K562 (cell line): ENCODE data around the gene NDUFAF3. TPM values are rescaled to one million over a fixed set of nuclear protein-coding genes. Genes with fewer than 3 reads are reported as not detected.
A peak's percentile ranks its signal among the peaks of the same experiment; 100 is the strongest.

Source experiments
- ATAC-seq: fragments of 200-7000 bp; cut with Tn5 transposase; 3 replicates; pipeline ENCODE4 v1.9.1; 2020; ENCODE audit warnings: moderate library complexity
- BruUV-seq: library from RNA; stranded (reverse); fragments of 400-500 nt; replicated peaks from 2 replicates; lab custom pipeline; 2021; lab: Mats Ljungman, UMichigan
- CTCF ChIA-PET: fragments of 300-600 bp; formaldehyde crosslinking; extraction: SDS; loops from one replicate; lab custom pipeline; 2021; ENCODE audit warnings: low intra/inter-chr PET ratio; lab: Yijun Ruan, JAX
- POLR2A ChIA-PET: fragments of 300-600, 350-650 bp; sonication (Branson Sonifier 250); formaldehyde crosslinking; extraction: SDS; loops from one replicate; lab custom pipeline; 2021; ENCODE audit warnings: antibody characterized with exemption, inconsistent platforms; lab: Yijun Ruan, JAX
- DNase-seq, 4 experiments: peaks; one replicate each; pipeline versions ENCODE4 v3.0.0 to v3.0.0-alpha.2; 2011 to 2018; ENCODE audit warnings: low spot score in 3 of 4, mixed read lengths in 3 of 4; ENCODE audit errors: extremely low read depth in 1 of 4
- FAIRE-seq: peaks from 2 replicates; lab custom pipeline; 2011; peaks lifted over from hg19 to GRCh38; lab: Jason Lieb, UNC
- H2AFZ ChIP-seq: 2 replicates; pipeline ENCODE4 v1.6.0; 2011; ENCODE audit warnings: low read depth, low read length, control low read depth, inconsistent platforms
- H3K27ac ChIP-seq: fragments of 200-600 bp; 3 replicates; pipeline ENCODE4 v1.8.0; 2011; ENCODE audit warnings: low read depth, mild to moderate bottlenecking, control low read depth, inconsistent platforms, low read length, moderate library complexity, mixed read lengths; ENCODE audit errors: extremely low read depth
- H3K27me3 ChIP-seq, 2 experiments: fragments of 300-600 bp in 1 of 2; 2 replicates in 1 of 2; 3 replicates in 1 of 2; pipeline versions ENCODE4 v1.6.0 to v1.8.0; 2011; ENCODE audit warnings: inconsistent platforms in 2 of 2, low read length in 2 of 2, mild to moderate bottlenecking in 1 of 2, mixed read lengths in 1 of 2, moderate library complexity in 1 of 2; ENCODE audit not compliant: control insufficient read depth in 2 of 2, insufficient read depth in 2 of 2
- H3K36me3 ChIP-seq: fragments of 300-600 bp; 3 replicates; pipeline ENCODE4 v1.8.0; 2011; ENCODE audit warnings: mild to moderate bottlenecking, low read length, inconsistent platforms; ENCODE audit not compliant: control insufficient read depth, insufficient read depth
- H3K4me1 ChIP-seq, 2 experiments: fragments of 200-600 bp in 1 of 2; replicated peaks in 1 of 2; 2 replicates in 1 of 2; 3 replicates in 1 of 2; pipeline versions ENCODE4 v1.5.1 to v1.8.0; 2011; ENCODE audit warnings: inconsistent platforms in 2 of 2, low read length in 2 of 2, mild to moderate bottlenecking in 1 of 2, mixed read lengths in 1 of 2, moderate library complexity in 1 of 2; ENCODE audit not compliant: control insufficient read depth in 2 of 2, insufficient read depth in 2 of 2
- H3K4me2 ChIP-seq: 2 replicates; pipeline ENCODE4 v1.6.1; 2011; ENCODE audit warnings: low read length, control low read depth, inconsistent platforms, mixed read lengths; ENCODE audit not compliant: insufficient read depth
- H3K4me3 ChIP-seq: fragments of 200-600 bp; sonication (generic), shearing (Covaris generic); 2 replicates; pipeline ENCODE4 v1.5.1; 2016; ENCODE audit warnings: control low read depth, inconsistent platforms
- H3K79me2 ChIP-seq: fragments of 200-600 bp; 3 replicates; pipeline ENCODE4 v1.8.0; 2011; ENCODE audit warnings: low read length, inconsistent platforms; ENCODE audit not compliant: control insufficient read depth, insufficient read depth
- H3K9ac ChIP-seq, 2 experiments: 2 replicates each; pipeline versions ENCODE4 v1.6.0 to v1.6.1; 2011; ENCODE audit warnings: low read depth in 2 of 2, low read length in 2 of 2, control low read depth in 1 of 2, inconsistent platforms in 1 of 2, mild to moderate bottlenecking in 1 of 2, mixed read lengths in 1 of 2; ENCODE audit not compliant: insufficient read depth in 1 of 2
- H3K9me1 ChIP-seq: one replicate; pipeline ENCODE4 v1.6.0; 2011; ENCODE audit warnings: inconsistent platforms, mild to moderate bottlenecking, low read length, moderate library complexity; ENCODE audit not compliant: control insufficient read depth, insufficient read depth
- H3K9me3 ChIP-seq: replicated peaks from 2 replicates; pipeline ENCODE4 v1.5.1; 2011; ENCODE audit warnings: low read depth, low read length, inconsistent platforms; ENCODE audit not compliant: control insufficient read depth, insufficient read depth
- H4K20me1 ChIP-seq: replicated peaks from 2 replicates; pipeline ENCODE4 v1.6.1; 2011; ENCODE audit warnings: low read length, inconsistent platforms, mixed read lengths; ENCODE audit not compliant: control insufficient read depth, insufficient read depth
- ARID1B ChIP-seq: fragments of 450-650 bp; IDR thresholded peaks from 2 replicates; pipeline ENCODE4 v1.6.1; 2016; ENCODE audit warnings: antibody characterized with exemption, mild to moderate bottlenecking, inconsistent platforms
- BHLHE40 ChIP-seq: IDR thresholded peaks from 2 replicates; pipeline ENCODE4 v1.6.1; 2011; ENCODE audit warnings: low read length, improper control_type of control experiment
- CTCFL ChIP-seq: IDR thresholded peaks from 2 replicates; pipeline ENCODE4 v1.6.1; 2011; ENCODE audit warnings: borderline replicate concordance, low read depth, mild to moderate bottlenecking, moderate library complexity, low read length; ENCODE audit not compliant: insufficient read depth, poor library complexity, severe bottlenecking
- FOXP4 ChIP-seq: sonication (generic); formaldehyde crosslinking; IDR thresholded peaks from 2 replicates; pipeline ENCODE4 v1.8.0; 2022; ENCODE audit warnings: mild to moderate bottlenecking, missing genetic modification reagents, borderline replicate concordance
- KAT8 ChIP-seq: fragments of 450-650 bp; IDR thresholded peaks from 2 replicates; pipeline ENCODE4 v1.6.1; 2016; ENCODE audit warnings: low read depth, mild to moderate bottlenecking
- SAFB ChIP-seq: fragments of 200-400 bp; formaldehyde crosslinking; IDR thresholded peaks from 2 replicates; pipeline ENCODE4 v1.6.1; 2017; ENCODE audit warnings: low read depth, low read length, borderline replicate concordance
- ZBTB9 ChIP-seq: fragments of 450-650 bp; formaldehyde crosslinking; IDR thresholded peaks from 2 replicates; pipeline ENCODE4 v1.4.0; 2020; ENCODE audit warnings: mild to moderate bottlenecking, moderate library complexity
- ZMIZ1 ChIP-seq, 2 experiments: fragments of 150-350 bp in 1 of 2; IDR thresholded peaks; 2 replicates each; pipeline ENCODE4 v1.6.1; 2012 to 2016; ENCODE audit warnings: low read depth in 2 of 2, low read length in 2 of 2, mild to moderate bottlenecking in 1 of 2, moderate library complexity in 1 of 2
- ZNF121 ChIP-seq: sonication (generic); formaldehyde crosslinking; conservative IDR thresholded peaks from 2 replicates; pipeline ENCODE4 v1.8.0; 2022; ENCODE audit warnings: missing genetic modification reagents
- ZNF24 ChIP-seq: fragments of 450-650 bp; IDR thresholded peaks from 2 replicates; pipeline ENCODE4 v1.6.1; 2016
- WGBS: fragments of 100-300 bp; shearing (Covaris generic); methylation state at CpG from one replicate; pipeline ENCODE4 v1.1.6; 2016; ENCODE audit warnings: low coverage, mixed read lengths; ENCODE audit not compliant: insufficient coverage; ENCODE audit errors: missing lambda C conversion rate; 5-methylcytosine and 5-hydroxymethylcytosine counted together
- in situ Hi-C: fragments of 300-500 bp; cut with MboI; formaldehyde crosslinking; loops from 4 replicates; pipeline ENCODE4 v1.15.0; 2018; ENCODE audit warnings: inconsistent platforms, mixed read lengths
- intact Hi-C: fragments of 100-400 bp; cut with micrococcal nuclease; formaldehyde crosslinking; loops from 2 replicates; pipeline ENCODE4 v1.14.2; 2022
- polyA plus RNA-seq, 8 experiments: library from polyadenylated mRNA; depleted of rRNA in 4 of 8; stranded (reverse) in 5 of 8; unstranded in 3 of 8; fragments of >200 nt; fragmentation: Nextera tagmentation in 2 of 8; fragmentation: Illumina TruSeq in 1 of 8; extraction: Ambion mirVana in 2 of 8; extraction: Trizol in 1 of 8; gene quantifications; 2 replicates each; pipeline versions ENCODE4 v1.2.1 to v1.2.3, GENCODE V29; 2011 to 2014; ENCODE audit warnings: inconsistent platforms in 1 of 8, missing spikeins in 1 of 8
- total RNA-seq, 7 experiments: library from RNA; depleted of rRNA in 6 of 7; stranded (reverse); fragments of >200 nt in 6 of 7; fragmentation: Illumina TruSeq in 2 of 7; extraction: Trizol in 2 of 7; gene quantifications; 2 replicates each; pipeline versions ENCODE4 v1.2.1 to v1.2.3, GENCODE V29; 2011 to 2021; ENCODE audit warnings: low replicate concordance in 1 of 7

Gene NDUFAF3
- total and polyA plus RNA-seq, 9 of the 15 experiments (the other 6 are each of a cell fraction or from before 2014, with no cell fraction given) = 17.0 to 127 (median 36.3) TPM

GRCh38 chr3:49006408-49007067, 15.4 kb upstream of the NDUFAF3 start:
- H3K9me1 ChIP-seq = no peaks in the 10 kb centered on the region
- FAIRE-seq (peak; percentile 61), ATAC-seq (no peak; the same call in 2 of the 3 replicates), DNase-seq (peak in 1 of 4 experiments; percentile 21)
- H3K79me2 ChIP-seq = peaks cover 37% of the 10 kb centered on the region
- CTCF ChIA-PET = interaction anchor here (0.6 kb wide), 1 partner anchor 84 kb away, joined by 4 read pairs; no protein-coding TSS in a partner anchor
- intact Hi-C loops = loop anchor here (2.0 to 5.0 kb wide), 2 partner anchors 18 to 89 kb away; partner anchors contain the start of gene ARIH2
- H3K36me3 ChIP-seq = peaks cover 9% of the 10 kb centered on the region; the same call in 2 of the 3 replicates
- 3% methylated on average over 22 of the region's 32 CpGs for WGBS
- H3K9me3 ChIP-seq = no peaks in the 10 kb centered on the region
- peak overlapping the region; percentile 94 for H3K4me2 ChIP-seq
- in situ Hi-C loops = no loop called here
- H3K4me1 ChIP-seq = peaks cover 19 to 43% of the 10 kb centered on the region in 2 experiments; a peak in 4 of 5 replicates
- no peaks in the 10 kb centered on the region for H3K27me3 ChIP-seq
- H4K20me1 ChIP-seq = peaks cover 8% of the 10 kb centered on the region
- H3K4me3 ChIP-seq = peak overlapping the region; percentile 80
- TSS peak; percentile 95 for BruUV-seq
- H3K27ac ChIP-seq = peak overlapping the region; percentile 99
- H2AFZ ChIP-seq = peak overlapping the region; percentile 99
- H3K9ac ChIP-seq = peak overlapping the region; percentile 97 to 99
- POLR2A ChIA-PET = interaction anchor here (0.7 to 3.0 kb wide), 8 partner anchors 11 to 188 kb away, joined by 3 to 104 read pairs (median 6); partner anchors contain the start of genes DALRD3, IMPDH2, LAMB2 and NDUFAF3
- no peak for TF ChIP-seq FOXP4 (CRISPR knock-in tag)
- TF ChIP-seq ZBTB9 = no peak
- no peak for TF ChIP-seq KAT8
- TF ChIP-seq ZMIZ1 (IDR thresholded peaks at IDR 0.05; ENCODE audit: low read depth in 2 of 2, low read length in 2 of 2) = 0 out of 4 replicates have a peak, but pooled peaks of 1 of the 2 experiments have one; percentile 12
- no peak for TF ChIP-seq ZNF24
- no peak for TF ChIP-seq ARID1B
- TF ChIP-seq SAFB = peak; percentile 35; the same call in 1 of the 2 replicates
- TF ChIP-seq BHLHE40 = no peak
- no peak for TF ChIP-seq CTCFL
- TF ChIP-seq ZNF121 (CRISPR knock-in tag) = no peak
